CD14-positive monocyte (primary cell): ENCODE data around the gene PIP4K2B. TPM values are rescaled to one million over a fixed set of nuclear protein-coding genes. Genes with fewer than 3 reads are reported as not detected.
A peak's percentile ranks its signal among the peaks of the same experiment; 100 is the strongest.

ENCODE experiments used
- DNase-seq, 3 donors: peaks; one replicate each; pipeline ENCODE4 v3.0.0-alpha.2; 2011 to 2022
- H2AFZ ChIP-seq: 2 replicates; pipeline ENCODE4 v1.6.0; 2012; ENCODE audit warnings: mild to moderate bottlenecking, low read depth, low read length, inconsistent platforms; ENCODE audit not compliant: insufficient read depth, poor library complexity, severe bottlenecking
- H3K27ac ChIP-seq, 2 donors: 1 replicate in 1 of 2; 2 replicates in 1 of 2; pipeline ENCODE4 v1.5.1; 2012 to 2013; ENCODE audit warnings: low read length in 2 of 2, control low read depth in 1 of 2, inconsistent platforms in 1 of 2, low read depth in 1 of 2, mild to moderate bottlenecking in 1 of 2
- H3K27me3 ChIP-seq, 2 donors: one replicate each; pipeline versions ENCODE4 v1.6.0 to v1.6.1; 2011 to 2013; ENCODE audit warnings: low read length in 2 of 2; ENCODE audit not compliant: control insufficient read depth in 2 of 2, insufficient read depth in 2 of 2
- H3K36me3 ChIP-seq, 2 donors: replicated peaks in 1 of 2; 1 replicate in 1 of 2; 2 replicates in 1 of 2; pipeline versions ENCODE4 v1.5.1 to v1.6.1; 2012 to 2013; ENCODE audit warnings: low read length in 2 of 2, control low read depth in 1 of 2, inconsistent platforms in 1 of 2, mild to moderate bottlenecking in 1 of 2; ENCODE audit not compliant: insufficient read depth in 2 of 2, control insufficient read depth in 1 of 2
- H3K4me1 ChIP-seq, 2 donors: 1 replicate in 1 of 2; 2 replicates in 1 of 2; pipeline versions ENCODE4 v1.5.1 to v1.6.1; 2012 to 2013; ENCODE audit warnings: low read length in 2 of 2, control low read depth in 1 of 2, inconsistent platforms in 1 of 2, mild to moderate bottlenecking in 1 of 2, moderate library complexity in 1 of 2; ENCODE audit not compliant: insufficient read depth in 2 of 2, control insufficient read depth in 1 of 2
- H3K4me2 ChIP-seq: replicated peaks from 2 replicates; pipeline ENCODE3; 2012; ENCODE audit warnings: low read length, moderate library complexity, mild to moderate bottlenecking; ENCODE audit not compliant: poor library complexity, severe bottlenecking; ENCODE audit errors: extremely low read depth
- H3K4me3 ChIP-seq, 3 experiments: fragments of 200-600 bp in 1 of 3; sonication (generic) in 1 of 3; replicated peaks in 1 of 3; 1 replicate in 2 of 3; 2 replicates in 1 of 3; pipeline ENCODE4 v1.5.1; 2011 to 2013; ENCODE audit warnings: low read length in 3 of 3, mild to moderate bottlenecking in 3 of 3, control low read depth in 2 of 3, low read depth in 2 of 3, inconsistent platforms in 1 of 3, moderate library complexity in 1 of 3
- H3K79me2 ChIP-seq: 2 replicates; pipeline ENCODE4 v1.6.0; 2012; ENCODE audit warnings: mild to moderate bottlenecking, control low read depth, inconsistent platforms, low read length, moderate library complexity; ENCODE audit not compliant: insufficient read depth
- H3K9ac ChIP-seq: 2 replicates; pipeline ENCODE4 v1.6.0; 2017; ENCODE audit warnings: low read length, mild to moderate bottlenecking; ENCODE audit not compliant: insufficient read depth, poor library complexity, severe bottlenecking
- H3K9me3 ChIP-seq, 2 donors: replicated peaks in 1 of 2; 1 replicate in 1 of 2; 2 replicates in 1 of 2; pipeline versions ENCODE4 v1.5.1 to v1.6.1; 2012 to 2013; ENCODE audit warnings: low read length in 2 of 2, control low read depth in 1 of 2; ENCODE audit not compliant: control insufficient read depth in 1 of 2, insufficient read depth in 1 of 2
- H4K20me1 ChIP-seq: 2 replicates; pipeline ENCODE4 v1.6.0; 2012; ENCODE audit warnings: mild to moderate bottlenecking, low read length, control low read depth, moderate library complexity; ENCODE audit not compliant: insufficient read depth
- H3K27ac Mint-ChIP-seq, 7 donors: one replicate each; pipeline ENCODE4 v1.8.0; 2020; ENCODE audit warnings: mild to moderate bottlenecking in 7 of 7, mixed read lengths in 7 of 7, moderate library complexity in 6 of 7, inconsistent platforms in 2 of 7
- H3K27me3 Mint-ChIP-seq, 3 donors: one replicate each; pipeline ENCODE4 v1.8.0; 2021 to 2022; ENCODE audit warnings: low read depth in 3 of 3, mild to moderate bottlenecking in 3 of 3, mixed read lengths in 3 of 3, moderate library complexity in 3 of 3, inconsistent platforms in 1 of 3
- H3K36me3 Mint-ChIP-seq, 2 donors: one replicate each; pipeline ENCODE4 v1.8.0; 2020; ENCODE audit warnings: mixed read lengths in 2 of 2, inconsistent platforms in 1 of 2, mild to moderate bottlenecking in 1 of 2
- H3K4me1 Mint-ChIP-seq: one replicate; pipeline ENCODE4 v1.8.0; 2020; ENCODE audit warnings: mild to moderate bottlenecking, mixed read lengths
- H3K4me3 Mint-ChIP-seq, 2 donors: one replicate each; pipeline ENCODE4 v1.8.0; 2020; ENCODE audit warnings: mild to moderate bottlenecking in 2 of 2, mixed read lengths in 2 of 2, moderate library complexity in 1 of 2
- H3K9me3 Mint-ChIP-seq, 7 donors: one replicate each; pipeline ENCODE4 v1.8.0; 2020 to 2022; ENCODE audit warnings: mixed read lengths in 7 of 7, mild to moderate bottlenecking in 6 of 7, moderate library complexity in 6 of 7, inconsistent platforms in 2 of 7
- WGBS: methylation state at CpG from one replicate; pipeline ENCODE4 v1.1.5; 2013; ENCODE audit warnings: missing lambda C conversion rate; ENCODE audit not compliant: insufficient coverage; 5-methylcytosine and 5-hydroxymethylcytosine counted together
- intact Hi-C, 2 donors: fragments of 100-400 bp; cut with micrococcal nuclease; formaldehyde crosslinking; loops; one replicate each; pipeline versions ENCODE4 v1.15.0 to v1.15.1; 2023
- polyA plus RNA-seq, 3 donors: library from polyadenylated mRNA; depleted of rRNA in 1 of 3; unstranded in 2 of 3; stranded (reverse) in 1 of 3; fragments of 300-500 nt in 2 of 3; fragments of >200 nt in 1 of 3; fragmentation: Illumina TruSeq in 2 of 3; gene quantifications; 1 replicate in 2 of 3; 2 replicates in 1 of 3; pipeline ENCODE4 v1.2.3, GENCODE V29; 2012 to 2021
- TF ChIP-seq, protein P1 (sequence below): fragments of 200-600 bp; IDR thresholded peaks from one replicate; pipeline ENCODE4 v1.8.0; 2022; ENCODE audit warnings: antibody characterized with exemption, mild to moderate bottlenecking

The PIP4K2B gene
- polyA plus RNA-seq, 3 donors = 4.4 to 20.2 (median 4.6) TPM

GRCh38 chr17:38798614-38799500 is 499 bp downstream of the PIP4K2B start:
- H3K9me3 ChIP-seq = no peaks in the 10 kb centered on the region
- peak overlapping the region; percentile 55 to 79 for H3K27ac ChIP-seq
- Mint-ChIP-seq H3K36me3 (peaks cover 38 to 41% of the 10 kb centered on the region in 2 donors), H3K9me3 (peaks cover 0 to 1% (median 0%) of the 10 kb centered on the region in 7 donors), H3K4me1 (peaks cover 32% of the 10 kb centered on the region), H3K27me3 (no peaks in the 10 kb centered on the region), H3K27ac (peak overlapping the region; percentile 71 to 92 (median 86)), H3K4me3 (peak overlapping the region; percentile 96 to 98)
- intact Hi-C loops = no loop called here
- H2AFZ ChIP-seq = peak overlapping the region; percentile 87
- no peaks in the 10 kb centered on the region for H3K27me3 ChIP-seq
- H3K79me2 ChIP-seq = peaks cover 53% of the 10 kb centered on the region
- H3K4me2 ChIP-seq = peak overlapping the region; percentile 99
- TF ChIP-seq, protein P1, sequence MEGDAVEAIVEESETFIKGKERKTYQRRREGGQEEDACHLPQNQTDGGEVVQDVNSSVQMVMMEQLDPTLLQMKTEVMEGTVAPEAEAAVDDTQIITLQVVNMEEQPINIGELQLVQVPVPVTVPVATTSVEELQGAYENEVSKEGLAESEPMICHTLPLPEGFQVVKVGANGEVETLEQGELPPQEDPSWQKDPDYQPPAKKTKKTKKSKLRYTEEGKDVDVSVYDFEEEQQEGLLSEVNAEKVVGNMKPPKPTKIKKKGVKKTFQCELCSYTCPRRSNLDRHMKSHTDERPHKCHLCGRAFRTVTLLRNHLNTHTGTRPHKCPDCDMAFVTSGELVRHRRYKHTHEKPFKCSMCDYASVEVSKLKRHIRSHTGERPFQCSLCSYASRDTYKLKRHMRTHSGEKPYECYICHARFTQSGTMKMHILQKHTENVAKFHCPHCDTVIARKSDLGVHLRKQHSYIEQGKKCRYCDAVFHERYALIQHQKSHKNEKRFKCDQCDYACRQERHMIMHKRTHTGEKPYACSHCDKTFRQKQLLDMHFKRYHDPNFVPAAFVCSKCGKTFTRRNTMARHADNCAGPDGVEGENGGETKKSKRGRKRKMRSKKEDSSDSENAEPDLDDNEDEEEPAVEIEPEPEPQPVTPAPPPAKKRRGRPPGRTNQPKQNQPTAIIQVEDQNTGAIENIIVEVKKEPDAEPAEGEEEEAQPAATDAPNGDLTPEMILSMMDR = no peak
- peak; percentile 11 to 38 (median 27) for DNase-seq
- peak overlapping the region; percentile 73 to 97 (median 87) for H3K4me3 ChIP-seq
- H4K20me1 ChIP-seq = peaks cover 31% of the 10 kb centered on the region
- H3K36me3 ChIP-seq = peaks cover 25 to 51% of the 10 kb centered on the region in 2 donors
- peaks cover 25 to 27% of the 10 kb centered on the region in 2 donors for H3K4me1 ChIP-seq
- under 1% methylated on average over 49 of the region's 53 CpGs for WGBS
- H3K9ac ChIP-seq = peak overlapping the region; percentile 95

- WGBS = 98% methylated on average over 4 of the region's 6 CpGs
- Histone ChIP-seq H3K79me2 (peaks cover 60% of the 10 kb centered on the region), H3K4me3 (peak overlapping the region in 1 of 3 experiments; percentile 97), H3K4me2 (peak overlapping the region; percentile 99), H2AFZ (no peak overlapping the region), H3K27me3 (no peaks in the 10 kb centered on the region), H3K9ac (peak overlapping the region; percentile 95), H3K27ac (peak overlapping the region in 1 of 2 donors; percentile 79), H3K4me1 (peaks cover 25 to 27% of the 10 kb centered on the region in 2 donors), H3K36me3 (peaks cover 18 to 48% of the 10 kb centered on the region in 2 donors), H3K9me3 (no peaks in the 10 kb centered on the region), H4K20me1 (peaks cover 31% of the 10 kb centered on the region)
- intact Hi-C loops = no loop called here
- Mint-ChIP-seq H3K9me3 (peaks cover 0 to 1% (median 0%) of the 10 kb centered on the region in 7 donors), H3K4me3 (no peak overlapping the region), H3K27ac (peak overlapping the region in 5 of 7 donors; percentile 1 to 86 (median 55)), H3K27me3 (no peaks in the 10 kb centered on the region), H3K4me1 (peaks cover 32% of the 10 kb centered on the region), H3K36me3 (peaks cover 33 to 39% of the 10 kb centered on the region in 2 donors)
- TF ChIP-seq, protein P1 = no peak
- DNase-seq = no peak
Observed at GRCh38 chr17:38797828-38798227, 1.5 kb downstream of the PIP4K2B start.
